Ovary (tissue), 3 donors: ENCODE measurements around the gene TRAK2.

Experiments
- POLR2A ChIP-seq: fragments of 450-650 bp; IDR thresholded peaks from one replicate; pipeline ENCODE4 v1.6.1; 2017; ENCODE audit warnings: antibody characterized with exemption, mild to moderate bottlenecking, moderate library complexity
- TF ChIP-seq, protein P1 (sequence below), 3 donors: fragments of 450-650 bp in 2 of 3; fragments of 200-600 bp in 1 of 3; IDR thresholded peaks; one replicate each; pipeline versions ENCODE4 v1.5.1 to v1.8.0; 2016 to 2022; ENCODE audit warnings: antibody characterized with exemption in 3 of 3, mild to moderate bottlenecking in 1 of 3
- donor health status: DM: no; HTN: no; CAD: no.

DNA sequence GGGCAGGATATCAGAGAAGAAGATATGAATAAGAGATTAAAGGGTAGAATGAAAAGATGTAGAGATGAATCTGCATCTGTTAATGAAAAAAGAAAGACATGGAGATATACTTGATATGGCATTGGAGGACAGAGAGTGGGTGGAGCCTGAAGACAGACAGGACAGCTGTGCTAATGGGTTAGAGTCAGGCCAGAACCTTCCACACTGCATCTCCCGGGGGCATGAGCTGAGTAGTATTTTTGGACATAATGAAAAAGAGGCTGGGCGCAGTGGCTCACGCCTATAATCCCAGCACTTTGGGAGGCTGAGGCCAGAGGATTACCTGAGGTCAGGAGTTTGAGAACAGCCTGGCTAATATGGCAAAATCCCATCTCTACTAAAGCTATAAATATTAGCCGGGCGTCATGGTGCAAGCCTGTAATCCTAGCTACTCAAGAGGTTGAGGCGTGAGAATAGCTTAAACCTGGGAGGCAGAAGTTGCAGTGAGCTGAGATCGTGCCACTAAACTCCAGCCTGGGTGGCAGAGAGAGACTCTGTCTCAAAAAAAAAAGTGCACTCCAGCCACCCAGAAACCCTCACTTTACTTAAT, 105.5 kb downstream of the TRAK2 start:
- TF ChIP-seq, protein P1, sequence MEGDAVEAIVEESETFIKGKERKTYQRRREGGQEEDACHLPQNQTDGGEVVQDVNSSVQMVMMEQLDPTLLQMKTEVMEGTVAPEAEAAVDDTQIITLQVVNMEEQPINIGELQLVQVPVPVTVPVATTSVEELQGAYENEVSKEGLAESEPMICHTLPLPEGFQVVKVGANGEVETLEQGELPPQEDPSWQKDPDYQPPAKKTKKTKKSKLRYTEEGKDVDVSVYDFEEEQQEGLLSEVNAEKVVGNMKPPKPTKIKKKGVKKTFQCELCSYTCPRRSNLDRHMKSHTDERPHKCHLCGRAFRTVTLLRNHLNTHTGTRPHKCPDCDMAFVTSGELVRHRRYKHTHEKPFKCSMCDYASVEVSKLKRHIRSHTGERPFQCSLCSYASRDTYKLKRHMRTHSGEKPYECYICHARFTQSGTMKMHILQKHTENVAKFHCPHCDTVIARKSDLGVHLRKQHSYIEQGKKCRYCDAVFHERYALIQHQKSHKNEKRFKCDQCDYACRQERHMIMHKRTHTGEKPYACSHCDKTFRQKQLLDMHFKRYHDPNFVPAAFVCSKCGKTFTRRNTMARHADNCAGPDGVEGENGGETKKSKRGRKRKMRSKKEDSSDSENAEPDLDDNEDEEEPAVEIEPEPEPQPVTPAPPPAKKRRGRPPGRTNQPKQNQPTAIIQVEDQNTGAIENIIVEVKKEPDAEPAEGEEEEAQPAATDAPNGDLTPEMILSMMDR (IDR thresholded peaks at IDR 0.05) = no peak
- TF ChIP-seq POLR2A = no peak
